Hepatocyte (in vitro differentiated cells): Measurements from ENCODE around the gene SPSB3. TPM values are rescaled to one million over a fixed set of nuclear protein-coding genes. Genes with fewer than 3 reads are reported as not detected.

Experiments
- DNase-seq: peaks from one replicate; pipeline ENCODE4 v3.0.0-alpha.2; 2016; ENCODE audit warnings: low spot score
- H2AFZ ChIP-seq: fragments of 200-600 bp; sonication (generic); 2 replicates; pipeline ENCODE4 v1.6.0; 2016; ENCODE audit warnings: antibody characterized with exemption, mild to moderate bottlenecking
- H3K27ac ChIP-seq: fragments of 200-600 bp; sonication (generic); 2 replicates; pipeline ENCODE4 v1.5.1; 2016; ENCODE audit warnings: mild to moderate bottlenecking
- H3K27me3 ChIP-seq: fragments of 200-600 bp; sonication (generic); 2 replicates; pipeline ENCODE4 v1.6.1; 2016
- H3K36me3 ChIP-seq: fragments of 200-600 bp; sonication (generic); replicated peaks from 2 replicates; pipeline ENCODE4 v1.5.1; 2016; ENCODE audit warnings: low read depth; ENCODE audit not compliant: insufficient read depth
- H3K4me1 ChIP-seq: fragments of 200-600 bp; sonication (generic); 2 replicates; pipeline ENCODE4 v1.5.1; 2016; ENCODE audit warnings: mild to moderate bottlenecking, moderate library complexity; ENCODE audit not compliant: insufficient read depth
- H3K4me2 ChIP-seq: fragments of 200-600 bp; sonication (generic); 2 replicates; pipeline ENCODE4 v1.6.0; 2016
- H3K4me3 ChIP-seq: fragments of 200-600 bp; sonication (generic); 2 replicates; pipeline ENCODE4 v1.5.1; 2016; ENCODE audit warnings: mild to moderate bottlenecking
- H3K79me2 ChIP-seq: fragments of 200-600 bp; sonication (generic); 2 replicates; pipeline ENCODE4 v1.6.0; 2017; ENCODE audit warnings: mild to moderate bottlenecking
- H3K9me2 ChIP-seq: fragments of 200-600 bp; sonication (generic); replicated peaks from 2 replicates; pipeline ENCODE4 v1.6.0; 2017; ENCODE audit warnings: mild to moderate bottlenecking; ENCODE audit not compliant: insufficient read depth
- H3K9me3 ChIP-seq: fragments of 200-600 bp; sonication (generic); 2 replicates; pipeline ENCODE4 v1.5.1; 2016; ENCODE audit warnings: low read depth, mild to moderate bottlenecking
- H4K20me1 ChIP-seq: fragments of 200-600 bp; sonication (generic); 2 replicates; pipeline ENCODE4 v1.6.0; 2016; ENCODE audit warnings: mild to moderate bottlenecking; ENCODE audit not compliant: insufficient read depth, poor library complexity, severe bottlenecking
- CTCF ChIP-seq: fragments of 200-600 bp; sonication (generic); IDR thresholded peaks from 2 replicates; pipeline ENCODE4 v1.5.1; 2016; ENCODE audit warnings: antibody characterized with exemption, mild to moderate bottlenecking; ENCODE audit not compliant: poor library complexity
- EZH2 ChIP-seq: fragments of 200-600 bp; sonication (generic); IDR thresholded peaks from 2 replicates; pipeline ENCODE4 v1.6.1; 2016; ENCODE audit warnings: antibody characterized with exemption, mild to moderate bottlenecking, borderline replicate concordance
- EZH2phosphoT487 ChIP-seq: fragments of 200-600 bp; sonication (generic); IDR thresholded peaks from one replicate; pipeline ENCODE4 v1.6.1; 2018; ENCODE audit warnings: antibody characterized with exemption, mild to moderate bottlenecking, low read depth, moderate library complexity; ENCODE audit not compliant: unreplicated experiment, severe bottlenecking
- WGBS: methylation state at CpG from one replicate; pipeline ENCODE4 v1.1.6; 2016; ENCODE audit warnings: low lambda C conversion rate; ENCODE audit errors: missing lambda C conversion rate; 5-methylcytosine and 5-hydroxymethylcytosine counted together
- polyA plus RNA-seq: library from polyadenylated mRNA; unstranded; fragments of >200 nt; fragmentation: Nextera tagmentation; extraction: Ambion mirVana; gene quantifications from 2 replicates; pipeline ENCODE4 v1.2.1, GENCODE V29; 2016
- total RNA-seq: library from RNA; depleted of rRNA; stranded (reverse); fragments of >200 nt; gene quantifications from 2 replicates; pipeline ENCODE4 v1.2.3, GENCODE V29; 2014

Gene SPSB3
- total and polyA plus RNA-seq, 2 experiments from 2014 or later: 38.8 to 64.6 TPM

DNA sequence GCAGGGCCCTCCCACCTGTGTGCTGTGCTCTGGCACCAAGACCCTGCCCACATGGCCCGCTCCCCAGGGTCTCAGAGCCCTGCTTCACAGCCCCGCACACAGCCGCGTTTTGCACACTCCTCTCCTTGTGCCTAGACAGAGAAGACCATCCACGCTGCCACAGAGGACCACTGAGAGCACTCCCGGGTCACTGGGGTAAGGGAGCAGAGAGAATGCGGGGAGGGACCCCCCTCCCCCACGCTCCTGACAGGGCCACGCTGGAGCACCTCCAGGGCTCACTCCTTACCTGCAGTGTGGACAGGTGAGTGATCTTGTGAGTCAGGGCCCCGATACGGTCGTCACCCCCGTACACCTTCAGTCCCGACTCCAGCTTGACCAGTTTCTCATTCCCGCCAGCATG is 37.2 kb upstream of the SPSB3 start:
- Histone ChIP-seq H3K9me3 (no peaks in the 10 kb centered on the region), H3K36me3 (no peaks in the 10 kb centered on the region), H3K9me2 (no peaks in the 10 kb centered on the region), H3K27me3 (no peaks in the 10 kb centered on the region), H3K4me2 (no peak overlapping the region), H3K79me2 (peaks cover 22% of the 10 kb centered on the region), H4K20me1 (no peaks in the 10 kb centered on the region), H2AFZ (no peak overlapping the region), H3K27ac (no peak overlapping the region), H3K4me1 (no peaks in the 10 kb centered on the region), H3K4me3 (no peak overlapping the region)
- TF ChIP-seq EZH2phosphoT487 (no peak), EZH2 (no peak), CTCF (no peak)
- 95% methylated on average over 15 of the region's 15 CpGs for WGBS
- DNase-seq: no peak

DNA sequence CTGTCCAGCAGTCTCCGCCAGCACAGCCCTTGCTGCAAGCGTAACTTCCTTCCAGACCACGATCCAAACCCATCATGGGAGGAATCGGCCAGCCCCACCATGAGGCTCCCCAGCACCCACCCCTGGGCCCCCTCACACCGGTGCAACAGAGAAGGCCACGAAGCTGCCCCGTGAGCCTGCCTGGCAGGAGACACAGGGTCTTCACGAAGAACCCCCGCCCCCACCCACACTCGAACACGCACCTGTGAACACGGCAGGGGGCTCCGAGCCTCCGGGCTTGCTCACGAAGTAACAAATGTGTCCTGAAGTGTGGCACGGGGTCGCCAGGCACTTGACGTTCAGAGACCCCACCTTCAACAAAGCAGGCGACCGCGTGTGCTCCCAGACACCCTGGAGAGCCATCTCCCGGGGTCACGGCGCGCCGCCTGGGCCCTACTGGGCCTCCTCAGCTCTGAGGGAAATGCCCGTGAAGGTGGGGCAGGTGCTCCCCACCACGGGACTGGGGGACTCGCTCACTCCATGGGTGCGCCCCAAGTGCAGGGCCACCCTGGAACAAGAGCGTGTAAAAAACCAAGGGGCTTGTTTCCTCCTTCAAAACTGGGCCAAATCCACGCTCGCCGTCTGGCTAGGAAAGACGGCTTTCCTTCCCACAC is 36.6 kb upstream of the SPSB3 start:
- Histone ChIP-seq H3K79me2 (peaks cover 15% of the 10 kb centered on the region), H3K9me2 (no peaks in the 10 kb centered on the region), H3K4me3 (no peak overlapping the region), H3K27ac (no peak overlapping the region), H3K9me3 (no peaks in the 10 kb centered on the region), H4K20me1 (no peaks in the 10 kb centered on the region), H3K4me1 (no peaks in the 10 kb centered on the region), H3K36me3 (no peaks in the 10 kb centered on the region), H3K4me2 (no peak overlapping the region), H2AFZ (no peak overlapping the region), H3K27me3 (no peaks in the 10 kb centered on the region)
- DNase-seq: no peak
- WGBS: 97% methylated on average over 34 of the region's 35 CpGs
- TF ChIP-seq EZH2 (no peak), EZH2phosphoT487 (no peak), CTCF (no peak)

GRCh38 chr16:1818204-1818872 is 36.0 kb upstream of the SPSB3 start:
- TF ChIP-seq CTCF: no peak
- TF ChIP-seq EZH2phosphoT487: no peak
- no peak for TF ChIP-seq EZH2

More at GRCh38 chr16:1818204-1818872, 36.0 kb upstream of the SPSB3 start:
- H3K4me3 ChIP-seq: no peak overlapping the region
- H3K4me2 ChIP-seq: no peak overlapping the region
- H4K20me1 ChIP-seq: peaks cover under 1% of the 10 kb centered on the region
- DNase-seq: no peak
- H3K9me2 ChIP-seq: no peaks in the 10 kb centered on the region
- no peaks in the 10 kb centered on the region for H3K9me3 ChIP-seq
- no peaks in the 10 kb centered on the region for H3K36me3 ChIP-seq
- no peak overlapping the region for H3K27ac ChIP-seq
- peaks cover 9% of the 10 kb centered on the region for H3K79me2 ChIP-seq
- WGBS: 97% methylated on average over 22 of the region's 27 CpGs
- H3K4me1 ChIP-seq: no peaks in the 10 kb centered on the region
- no peaks in the 10 kb centered on the region for H3K27me3 ChIP-seq
- H2AFZ ChIP-seq: no peak overlapping the region
